ENCODE results near the gene DDA1.

Gene DDA1

DNA sequence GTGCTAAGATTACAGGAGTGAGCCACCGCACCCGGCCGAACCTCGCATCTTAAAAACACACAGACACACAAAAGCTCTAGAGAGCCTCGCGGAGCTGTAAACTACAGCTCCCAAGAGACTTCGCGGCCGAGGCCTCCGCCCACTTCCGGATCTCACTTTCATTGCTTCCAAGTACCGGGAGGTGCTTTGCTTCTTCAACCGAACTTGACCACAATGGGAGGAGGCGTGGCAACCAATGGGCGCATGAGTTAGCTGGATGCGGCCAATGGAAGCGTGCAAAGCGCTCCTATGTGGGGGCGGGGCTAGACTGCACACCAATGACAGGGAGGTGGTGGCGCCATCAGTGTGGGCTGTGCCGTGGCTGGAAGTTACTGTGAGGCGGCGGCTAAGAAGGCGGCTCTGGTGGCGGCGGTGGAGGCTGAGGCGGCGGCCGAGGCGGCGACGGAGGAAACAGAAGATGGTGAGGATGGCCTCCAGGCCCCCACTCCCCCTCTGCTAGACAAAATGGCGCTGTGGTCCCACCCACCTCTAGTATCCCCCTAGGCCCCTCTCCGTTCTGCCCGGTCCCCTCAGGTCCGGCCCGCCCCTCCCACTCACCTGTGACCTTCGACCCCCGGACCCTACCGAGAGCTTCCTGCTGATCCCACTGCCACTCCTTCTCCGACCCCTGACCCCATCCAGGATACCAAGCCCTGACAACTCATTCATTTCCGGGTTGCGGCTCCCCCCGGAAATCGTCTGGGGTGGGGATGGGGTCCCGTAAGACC, at the start of gene DDA1:
Gene DDA1 (plus strand): TSS at position 366 of the 767 bp plus-strand sequence. CDS start 92 bp downstream, at position 458.
- Histone ChIP-seq H3K9me3 (ENCODE audit: control insufficient read depth in 1 of 2, low read length in 2 of 2) (no peaks in the 10 kb centered on the region), H3K4me1 (ENCODE audit: control insufficient read depth in 1 of 2, insufficient read depth in 2 of 2, low read length in 2 of 2) (peaks cover 16 to 38% of the 10 kb centered on the region in 2 donors), H3K27me3 (ENCODE audit: low read depth, low read length) (no peaks in the 10 kb centered on the region), H3K4me3 (ENCODE audit: low read depth in 1 of 2, low read length in 2 of 2) (peak within 1 kb of the TSS; percentile 85 to 89), H3K36me3 (ENCODE audit: control insufficient read depth in 1 of 2, insufficient read depth in 2 of 2, low read length in 2 of 2) (peaks cover 4 to 16% of the 10 kb centered on the region in 2 donors), H3K27ac (ENCODE audit: low read length) (peak within 1 kb of the TSS; percentile 56)

DNA sequence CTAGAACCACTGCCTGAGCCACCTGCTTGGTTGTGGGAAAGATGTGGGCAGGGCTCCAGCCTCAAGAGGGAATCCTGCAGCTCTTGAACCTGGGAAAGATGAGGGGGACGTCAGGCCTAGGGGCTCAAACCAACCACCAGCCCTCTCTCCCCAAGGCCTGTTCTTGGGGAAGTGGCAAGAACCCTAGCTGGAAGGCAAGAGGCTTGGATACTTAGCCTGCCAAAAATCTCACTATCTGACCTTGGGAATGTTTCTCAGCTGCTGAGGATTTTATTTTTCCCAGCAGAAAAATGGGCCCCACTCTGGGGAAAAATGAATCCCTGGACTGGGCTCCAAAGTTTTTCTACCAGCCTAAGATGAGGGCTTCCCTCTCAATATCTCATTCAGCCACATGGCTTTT, 49.4 kb upstream of the DDA1 start:
- no peaks in the 10 kb centered on the region for H3K4me1 ChIP-seq (ENCODE audit: control insufficient read depth in 1 of 2, insufficient read depth in 2 of 2, low read length in 2 of 2)

DNA sequence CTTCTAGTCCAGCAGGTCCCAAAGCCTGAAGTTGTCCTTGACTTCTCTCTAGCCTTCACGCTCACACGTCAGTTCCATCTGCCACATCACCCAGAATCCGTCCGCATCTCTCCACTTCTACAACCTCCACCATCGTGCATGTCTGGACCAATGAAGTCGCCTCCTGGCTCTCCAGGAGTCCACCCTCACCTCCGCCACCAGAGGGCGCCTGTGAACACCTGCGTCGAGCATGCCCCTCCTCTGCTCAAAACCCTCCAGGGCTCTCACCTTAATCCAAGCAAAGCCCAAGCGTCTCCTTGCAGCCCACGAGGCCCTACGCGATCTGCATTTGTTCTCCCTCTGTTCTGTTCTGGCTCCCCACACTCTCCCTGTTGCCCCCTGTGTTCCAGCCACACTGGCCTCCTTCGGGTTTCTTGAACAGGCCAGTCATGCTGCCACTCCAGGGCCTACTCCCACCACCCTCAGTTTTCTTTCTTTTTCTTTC, 48.5 kb upstream of the DDA1 start:
- no peak overlapping the region for H3K4me3 ChIP-seq (ENCODE audit: low read depth in 1 of 2, low read length in 2 of 2)
- no peak overlapping the region for H3K27ac ChIP-seq (ENCODE audit: low read length)
- no peaks in the 10 kb centered on the region for H3K4me1 ChIP-seq (ENCODE audit: control insufficient read depth in 1 of 2, insufficient read depth in 2 of 2, low read length in 2 of 2)
- H3K36me3 ChIP-seq (ENCODE audit: control insufficient read depth in 1 of 2, insufficient read depth in 2 of 2, low read length in 2 of 2) = no peaks in the 10 kb centered on the region
- H3K9me3 ChIP-seq (ENCODE audit: control insufficient read depth in 1 of 2, low read length in 2 of 2) = peaks cover 0 to 8% of the 10 kb centered on the region in 2 donors
- no peaks in the 10 kb centered on the region for H3K27me3 ChIP-seq (ENCODE audit: low read depth, low read length)

More for the DNA sequence above, 49.4 kb upstream of the DDA1 start:
- Histone ChIP-seq H3K27ac (ENCODE audit: low read length) (no peak overlapping the region), H3K36me3 (ENCODE audit: control insufficient read depth in 1 of 2, insufficient read depth in 2 of 2, low read length in 2 of 2) (no peaks in the 10 kb centered on the region), H3K4me3 (ENCODE audit: low read depth in 1 of 2, low read length in 2 of 2) (no peak overlapping the region), H3K27me3 (ENCODE audit: low read depth, low read length) (no peaks in the 10 kb centered on the region), H3K9me3 (ENCODE audit: control insufficient read depth in 1 of 2, low read length in 2 of 2) (peaks cover 0 to 8% of the 10 kb centered on the region in 2 donors)

DNA sequence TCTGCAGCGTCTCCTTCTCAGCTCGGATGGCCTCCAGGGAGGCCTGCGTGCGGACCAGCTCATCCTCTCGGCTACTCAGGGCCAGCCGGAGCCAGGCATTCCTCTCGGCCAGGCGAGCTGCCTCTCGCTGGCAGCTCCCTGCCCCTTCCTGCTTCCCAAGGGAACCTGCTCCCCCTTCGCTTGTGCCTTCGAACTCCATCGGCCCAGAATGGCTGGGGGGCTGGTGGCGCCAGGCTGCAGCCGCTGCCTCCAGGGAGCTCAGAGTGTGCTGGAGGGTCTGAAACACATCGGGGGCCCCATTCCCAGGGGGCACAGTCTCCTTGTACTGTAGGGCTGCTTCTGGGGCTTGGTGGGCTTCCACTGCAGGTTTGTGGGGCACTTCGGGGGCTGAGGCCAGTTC, 46.8 kb upstream of the DDA1 start:
- no peak overlapping the region for H3K4me3 ChIP-seq (ENCODE audit: low read depth in 1 of 2, low read length in 2 of 2)
- peaks cover 0 to 8% of the 10 kb centered on the region in 2 donors for H3K9me3 ChIP-seq (ENCODE audit: control insufficient read depth in 1 of 2, low read length in 2 of 2)
- no peaks in the 10 kb centered on the region for H3K27me3 ChIP-seq (ENCODE audit: low read depth, low read length)
- H3K4me1 ChIP-seq (ENCODE audit: control insufficient read depth in 1 of 2, insufficient read depth in 2 of 2, low read length in 2 of 2) = peaks cover 0 to under 1% of the 10 kb centered on the region in 2 donors
- no peak overlapping the region for H3K27ac ChIP-seq (ENCODE audit: low read length)
- no peaks in the 10 kb centered on the region for H3K36me3 ChIP-seq (ENCODE audit: control insufficient read depth in 1 of 2, insufficient read depth in 2 of 2, low read length in 2 of 2)

DNA sequence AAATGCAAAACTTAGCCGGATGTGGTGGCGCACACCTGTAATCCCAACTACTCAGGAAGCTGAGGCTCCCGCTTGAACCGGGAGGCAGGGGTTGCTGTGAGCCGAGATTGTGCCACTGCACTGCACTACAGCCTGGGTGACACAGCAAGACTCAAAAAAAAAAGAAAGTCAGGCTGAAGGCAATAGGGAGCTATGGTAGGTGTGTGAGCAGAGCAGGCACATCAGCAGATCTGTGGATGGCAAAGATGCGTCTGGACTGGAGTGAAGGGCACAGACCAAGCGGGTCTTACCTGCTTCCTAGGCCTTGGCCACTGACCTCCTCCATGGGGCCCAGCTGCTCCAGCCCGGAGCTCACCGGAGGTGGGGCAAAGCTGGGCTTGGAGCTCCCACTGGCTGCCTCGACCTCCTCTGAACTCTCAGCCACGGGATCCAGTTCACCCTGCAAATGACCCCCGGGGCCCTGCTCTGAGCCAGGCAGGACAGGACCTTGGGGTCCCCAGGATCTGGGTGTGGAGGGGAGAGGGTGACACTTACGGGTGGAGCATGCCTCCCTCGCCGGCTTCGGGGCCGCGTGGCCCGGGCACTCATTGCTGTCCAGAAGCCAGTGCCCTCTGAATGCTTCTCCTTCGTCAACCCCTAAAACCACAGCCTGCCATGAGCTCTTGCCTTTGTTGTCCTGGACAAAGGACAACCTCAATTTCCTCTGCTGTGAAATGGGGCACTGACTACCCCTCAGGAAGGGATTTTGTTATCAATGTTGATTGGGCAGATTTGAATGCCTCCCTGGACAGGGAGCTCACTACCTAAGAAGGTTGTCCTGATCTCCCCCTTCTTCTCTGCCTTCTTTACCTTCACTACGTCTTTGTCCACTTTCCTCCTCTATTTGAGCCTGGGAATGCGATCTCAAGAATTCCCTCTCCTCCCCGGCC, 45.4 kb upstream of the DDA1 start:
- Histone ChIP-seq H3K27me3 (ENCODE audit: low read depth, low read length) (no peaks in the 10 kb centered on the region), H3K4me1 (ENCODE audit: control insufficient read depth in 1 of 2, insufficient read depth in 2 of 2, low read length in 2 of 2) (peaks cover 6 to 13% of the 10 kb centered on the region in 2 donors), H3K9me3 (ENCODE audit: control insufficient read depth in 1 of 2, low read length in 2 of 2) (peaks cover 0 to 8% of the 10 kb centered on the region in 2 donors), H3K36me3 (ENCODE audit: control insufficient read depth in 1 of 2, insufficient read depth in 2 of 2, low read length in 2 of 2) (peaks cover 0 to 3% of the 10 kb centered on the region in 2 donors), H3K4me3 (ENCODE audit: low read depth in 1 of 2, low read length in 2 of 2) (peak overlapping the region; percentile 12 to 45), H3K27ac (ENCODE audit: low read length) (peak overlapping the region; percentile 33)

DNA sequence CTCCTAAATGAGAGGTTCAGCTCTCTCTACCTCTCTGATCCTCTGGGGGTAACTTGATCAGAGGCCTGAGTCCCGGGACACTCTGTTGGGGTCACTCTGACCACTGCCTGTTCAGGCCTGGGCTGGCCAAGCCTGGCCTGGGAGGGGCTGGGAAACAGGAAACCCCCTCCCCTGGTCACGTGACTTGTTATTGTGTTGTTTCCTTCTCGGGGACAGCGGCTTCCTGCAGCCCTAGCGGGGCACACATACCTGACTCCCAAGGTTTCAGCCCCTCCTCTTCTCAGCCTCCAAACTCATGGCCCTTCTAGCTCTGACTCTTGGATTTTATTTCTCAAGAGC, 44.8 kb upstream of the DDA1 start, which contains the start of gene USHBP1:
Gene USHBP1 (minus strand): TSS at position 105 of the 339 bp plus-strand sequence. CDS start 446 bp downstream, outside the sequence.
- H3K27ac ChIP-seq (ENCODE audit: low read length) = peak within 1 kb of the TSS; percentile 33

DNA sequence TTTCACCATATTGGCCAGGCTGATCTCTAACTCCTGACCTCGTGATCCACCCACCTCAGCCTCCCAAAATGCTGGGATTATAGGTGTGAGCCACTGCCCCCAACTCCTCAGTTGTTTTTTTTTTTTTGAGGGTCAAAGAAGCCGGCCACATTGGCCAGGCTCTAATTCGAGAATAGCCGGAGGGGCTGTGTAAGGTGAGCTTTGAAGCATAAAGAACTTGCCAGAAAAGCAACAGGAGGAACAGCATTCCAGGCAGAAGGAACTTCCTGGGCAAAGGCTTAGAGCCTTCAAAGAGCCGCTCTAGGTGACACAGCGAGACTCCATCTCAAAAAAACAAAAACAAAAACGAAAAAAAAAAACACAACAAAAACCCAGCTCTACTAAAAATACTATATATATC, 43.3 kb upstream of the DDA1 start:
- no peak overlapping the region for H3K4me3 ChIP-seq (ENCODE audit: low read depth in 1 of 2, low read length in 2 of 2)
- H3K27me3 ChIP-seq (ENCODE audit: low read depth, low read length) = no peaks in the 10 kb centered on the region
- peaks cover 6 to 13% of the 10 kb centered on the region in 2 donors for H3K4me1 ChIP-seq (ENCODE audit: control insufficient read depth in 1 of 2, insufficient read depth in 2 of 2, low read length in 2 of 2)
- H3K27ac ChIP-seq (ENCODE audit: low read length) = no peak overlapping the region
- H3K9me3 ChIP-seq (ENCODE audit: control insufficient read depth in 1 of 2, low read length in 2 of 2) = no peaks in the 10 kb centered on the region
- peaks cover 0 to 14% of the 10 kb centered on the region in 2 donors for H3K36me3 ChIP-seq (ENCODE audit: control insufficient read depth in 1 of 2, insufficient read depth in 2 of 2, low read length in 2 of 2)

More for the DNA sequence above, 44.8 kb upstream of the DDA1 start, which contains the start of gene USHBP1:
- peaks cover 0 to 2% of the 10 kb centered on the region in 2 donors for H3K9me3 ChIP-seq (ENCODE audit: control insufficient read depth in 1 of 2, low read length in 2 of 2)
- H3K27me3 ChIP-seq (ENCODE audit: low read depth, low read length) = no peaks in the 10 kb centered on the region
- H3K36me3 ChIP-seq (ENCODE audit: control insufficient read depth in 1 of 2, insufficient read depth in 2 of 2, low read length in 2 of 2) = peaks cover 0 to 9% of the 10 kb centered on the region in 2 donors
- peak within 1 kb of the TSS; percentile 12 to 45 for H3K4me3 ChIP-seq (ENCODE audit: low read depth in 1 of 2, low read length in 2 of 2)
- peaks cover 6 to 13% of the 10 kb centered on the region in 2 donors for H3K4me1 ChIP-seq (ENCODE audit: control insufficient read depth in 1 of 2, insufficient read depth in 2 of 2, low read length in 2 of 2)

DNA sequence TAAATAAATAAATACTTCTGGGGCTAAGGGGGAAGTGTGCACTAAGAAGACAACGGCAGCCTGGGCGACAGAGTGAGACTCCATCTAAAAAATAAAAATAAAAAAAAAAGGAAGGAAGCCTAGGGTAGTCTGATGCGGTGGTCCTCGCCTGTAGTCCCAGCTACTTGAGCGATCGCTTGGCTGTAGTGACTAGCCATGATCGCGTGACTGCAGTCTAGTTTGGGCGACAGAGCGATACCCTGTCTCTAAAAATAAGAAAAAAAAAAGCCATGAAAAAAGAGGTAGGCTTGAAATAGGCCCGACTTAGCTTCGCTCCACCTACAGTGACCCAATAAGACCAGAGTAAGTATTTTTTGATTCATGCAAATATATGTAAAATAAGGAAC, 42.8 kb upstream of the DDA1 start:
- H3K36me3 ChIP-seq (ENCODE audit: control insufficient read depth in 1 of 2, insufficient read depth in 2 of 2, low read length in 2 of 2) = peaks cover 5 to 19% of the 10 kb centered on the region in 2 donors
- H3K4me3 ChIP-seq (ENCODE audit: low read depth in 1 of 2, low read length in 2 of 2) = no peak overlapping the region
- H3K27me3 ChIP-seq (ENCODE audit: low read depth, low read length) = no peaks in the 10 kb centered on the region
- H3K9me3 ChIP-seq (ENCODE audit: control insufficient read depth in 1 of 2, low read length in 2 of 2) = no peaks in the 10 kb centered on the region
- no peak overlapping the region for H3K27ac ChIP-seq (ENCODE audit: low read length)
- H3K4me1 ChIP-seq (ENCODE audit: control insufficient read depth in 1 of 2, insufficient read depth in 2 of 2, low read length in 2 of 2) = peaks cover 6 to 13% of the 10 kb centered on the region in 2 donors

DNA sequence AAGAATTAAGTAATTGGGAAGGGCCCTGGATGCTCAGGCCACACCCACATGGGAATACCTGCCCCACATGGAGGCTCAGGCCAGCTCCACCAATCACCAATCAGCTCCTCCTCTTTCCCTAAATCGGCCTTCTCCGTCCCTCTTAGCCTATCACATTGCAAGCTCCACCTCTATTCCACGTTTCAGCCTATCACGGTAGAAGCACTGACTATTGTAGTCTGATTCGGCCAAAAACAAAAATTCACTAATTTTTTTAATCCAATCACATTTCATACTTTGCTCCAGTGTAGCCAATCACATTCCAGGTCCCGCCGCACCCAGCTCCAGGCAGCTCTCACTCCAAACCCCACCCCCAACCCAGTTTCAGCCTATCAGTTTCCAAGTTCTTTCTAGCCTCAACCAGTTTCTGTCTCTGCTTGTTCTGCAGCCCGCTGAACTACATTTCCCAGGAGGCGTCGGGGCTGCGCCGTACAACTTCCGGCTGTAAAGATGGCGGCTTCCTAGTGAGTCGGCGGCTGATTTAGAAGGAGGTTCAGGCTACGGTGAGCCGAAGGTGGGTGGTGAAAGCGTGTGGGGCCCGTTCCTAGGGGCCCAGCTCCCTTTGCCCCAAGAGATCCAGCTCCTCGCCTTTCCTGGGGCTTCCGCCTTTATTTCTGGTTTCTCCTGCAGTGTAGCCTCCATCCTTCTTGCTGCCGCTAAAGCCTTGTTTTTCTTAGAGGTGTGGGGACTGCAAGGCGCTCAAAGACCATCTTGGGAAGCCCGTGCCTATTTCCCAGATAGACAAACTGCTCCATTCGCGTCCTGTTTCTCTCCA, 42.2 kb upstream of the DDA1 start, which contains the start of gene BABAM1:
Gene BABAM1 (plus strand): TSS at position 469 of the 814 bp plus-strand sequence. CDS start 1,364 bp downstream, outside the sequence.
- peaks cover 6 to 13% of the 10 kb centered on the region in 2 donors for H3K4me1 ChIP-seq (ENCODE audit: control insufficient read depth in 1 of 2, insufficient read depth in 2 of 2, low read length in 2 of 2)
- no peaks in the 10 kb centered on the region for H3K27me3 ChIP-seq (ENCODE audit: low read depth, low read length)
- peak within 1 kb of the TSS; percentile 91 for H3K27ac ChIP-seq (ENCODE audit: low read length)
- H3K36me3 ChIP-seq (ENCODE audit: control insufficient read depth in 1 of 2, insufficient read depth in 2 of 2, low read length in 2 of 2) = peaks cover 5 to 21% of the 10 kb centered on the region in 2 donors
- peak within 1 kb of the TSS; percentile 99 to 100 for H3K4me3 ChIP-seq (ENCODE audit: low read depth in 1 of 2, low read length in 2 of 2)
- no peaks in the 10 kb centered on the region for H3K9me3 ChIP-seq (ENCODE audit: control insufficient read depth in 1 of 2, low read length in 2 of 2)

DNA sequence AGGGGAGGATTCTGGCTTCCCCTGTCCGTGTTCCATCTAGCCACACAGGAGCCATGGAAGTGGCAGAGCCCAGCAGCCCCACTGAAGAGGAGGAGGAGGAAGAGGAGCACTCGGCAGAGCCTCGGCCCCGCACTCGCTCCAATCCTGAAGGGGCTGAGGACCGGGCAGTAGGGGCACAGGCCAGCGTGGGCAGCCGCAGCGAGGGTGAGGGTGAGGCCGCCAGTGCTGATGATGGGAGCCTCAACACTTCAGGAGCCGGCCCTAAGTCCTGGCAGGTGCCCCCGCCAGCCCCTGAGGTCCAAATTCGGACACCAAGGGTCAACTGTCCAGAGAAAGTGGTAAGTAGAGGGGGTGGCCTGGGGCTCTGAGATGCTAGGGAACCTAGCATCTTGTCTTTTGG, 40.6 kb upstream of the DDA1 start:
- Histone ChIP-seq H3K4me1 (ENCODE audit: control insufficient read depth in 1 of 2, insufficient read depth in 2 of 2, low read length in 2 of 2) (peaks cover 6 to 13% of the 10 kb centered on the region in 2 donors), H3K9me3 (ENCODE audit: control insufficient read depth in 1 of 2, low read length in 2 of 2) (no peaks in the 10 kb centered on the region), H3K27me3 (ENCODE audit: low read depth, low read length) (no peaks in the 10 kb centered on the region), H3K27ac (ENCODE audit: low read length) (no peak overlapping the region), H3K4me3 (ENCODE audit: low read depth in 1 of 2, low read length in 2 of 2) (no peak overlapping the region), H3K36me3 (ENCODE audit: control insufficient read depth in 1 of 2, insufficient read depth in 2 of 2, low read length in 2 of 2) (peaks cover 5 to 30% of the 10 kb centered on the region in 2 donors)
